Skeletal muscle satellite cell (primary cell): ENCODE measurements around the gene APLNR.

Experiments
- H3K27me3 ChIP-seq: 2 replicates; pipeline ENCODE4 v1.7.0; 2013; ENCODE audit warnings: low read length; ENCODE audit not compliant: control insufficient read depth, insufficient read depth
- H3K36me3 ChIP-seq: 2 replicates; pipeline ENCODE4 v1.7.0; 2013; ENCODE audit warnings: mild to moderate bottlenecking, control low read depth, low read length; ENCODE audit not compliant: insufficient read depth
- H3K4me1 ChIP-seq: 2 replicates; pipeline ENCODE4 v1.7.0; 2013; ENCODE audit warnings: low read length; ENCODE audit not compliant: control insufficient read depth, insufficient read depth
- H3K4me2 ChIP-seq: 2 replicates; pipeline ENCODE4 v1.7.0; 2013; ENCODE audit warnings: mild to moderate bottlenecking, low read length
- H3K4me3 ChIP-seq: 2 replicates; pipeline ENCODE4 v1.7.0; 2013; ENCODE audit warnings: low read length
- H3K9ac ChIP-seq: 2 replicates; pipeline ENCODE4 v1.7.0; 2013; ENCODE audit warnings: mild to moderate bottlenecking, low read depth, low read length, moderate library complexity
- H3K9me3 ChIP-seq: replicated peaks from 2 replicates; pipeline ENCODE4 v1.7.0; 2013; ENCODE audit warnings: mild to moderate bottlenecking, control low read depth, low read length

The APLNR gene

DNA sequence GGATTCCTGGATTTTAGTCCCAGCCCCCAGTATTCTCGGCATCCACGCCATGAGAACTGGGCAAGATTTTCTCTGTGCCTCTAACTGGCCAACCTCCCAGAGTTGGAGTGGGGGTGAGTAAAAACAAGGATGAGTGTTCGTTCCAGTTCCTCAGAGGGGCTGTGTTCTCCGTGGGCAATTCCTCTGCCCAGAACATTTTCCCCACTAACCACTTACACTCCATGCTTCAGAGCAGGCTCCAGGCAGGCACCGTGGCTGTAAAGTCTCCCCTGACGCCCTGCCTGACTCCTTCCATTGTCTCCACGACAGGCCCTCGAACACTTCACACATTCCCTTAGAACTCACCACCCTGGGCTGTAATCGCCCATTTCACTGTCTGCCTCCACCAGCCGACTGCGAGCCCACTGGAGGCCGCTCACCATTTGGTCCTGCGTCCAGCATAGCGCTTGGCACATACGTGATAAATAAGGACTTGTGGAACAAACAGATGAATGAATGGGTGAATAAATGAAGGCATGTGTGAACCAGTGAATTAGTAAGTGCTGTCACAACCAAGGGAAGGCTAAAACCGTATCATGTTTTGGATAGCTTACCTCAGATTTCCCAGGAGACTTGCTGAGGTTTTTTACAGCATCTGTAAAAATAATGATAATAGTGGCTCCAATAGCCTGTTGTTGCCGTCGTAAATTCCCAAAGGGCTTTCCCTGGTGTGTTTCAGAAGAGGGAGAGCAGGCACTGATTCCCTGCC is 6.1 kb downstream of the APLNR start:
- H3K36me3 ChIP-seq, result no peaks in the 10 kb centered on the region
- peaks cover 41% of the 10 kb centered on the region for H3K27me3 ChIP-seq

GRCh38 chr11:57230316-57230715 is 6.7 kb downstream of the APLNR start:
- H3K4me1 ChIP-seq, result peaks cover 16% of the 10 kb centered on the region
- H3K9ac ChIP-seq, result no peak overlapping the region
- H3K4me2 ChIP-seq, result no peak overlapping the region
- no peaks in the 10 kb centered on the region for H3K36me3 ChIP-seq
- H3K27me3 ChIP-seq, result peaks cover 35% of the 10 kb centered on the region
- H3K4me3 ChIP-seq, result no peak overlapping the region
- no peaks in the 10 kb centered on the region for H3K9me3 ChIP-seq

More for the DNA sequence above, 6.1 kb downstream of the APLNR start:
- Histone ChIP-seq H3K4me1 (peaks cover 16% of the 10 kb centered on the region), H3K9me3 (no peaks in the 10 kb centered on the region), H3K4me3 (no peak overlapping the region), H3K9ac (no peak overlapping the region), H3K4me2 (no peak overlapping the region)

DNA sequence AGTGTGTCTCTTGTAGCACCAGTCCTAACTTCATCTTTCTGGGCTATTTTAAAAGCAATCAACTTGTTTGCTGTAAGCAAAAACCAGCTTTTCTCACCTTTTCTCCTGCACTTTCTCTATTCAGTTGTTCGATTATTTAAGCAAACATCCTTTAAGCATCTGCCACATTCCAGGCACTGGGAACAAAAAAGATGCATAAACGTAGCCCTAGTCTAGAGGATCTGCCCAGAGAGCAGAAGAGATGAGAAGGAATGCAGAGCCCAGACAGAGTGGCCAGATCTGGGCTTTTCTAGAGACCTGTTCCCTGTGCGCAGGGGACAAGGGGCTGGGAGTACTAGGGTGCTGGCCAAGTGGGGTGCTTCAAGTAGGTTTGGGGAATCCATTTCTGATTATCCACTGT is 8.4 kb downstream of the APLNR start:
- Histone ChIP-seq H3K4me3 (no peak overlapping the region), H3K27me3 (peaks cover 29% of the 10 kb centered on the region), H3K36me3 (no peaks in the 10 kb centered on the region)

GRCh38 chr11:57224537-57224936 is 12.5 kb downstream of the APLNR start:
- Histone ChIP-seq H3K27me3 (no peaks in the 10 kb centered on the region), H3K36me3 (no peaks in the 10 kb centered on the region)

More for the DNA sequence above, 8.4 kb downstream of the APLNR start:
- no peaks in the 10 kb centered on the region for H3K9me3 ChIP-seq
- H3K4me1 ChIP-seq, result peaks cover 28% of the 10 kb centered on the region
- no peak overlapping the region for H3K9ac ChIP-seq
- no peak overlapping the region for H3K4me2 ChIP-seq

DNA sequence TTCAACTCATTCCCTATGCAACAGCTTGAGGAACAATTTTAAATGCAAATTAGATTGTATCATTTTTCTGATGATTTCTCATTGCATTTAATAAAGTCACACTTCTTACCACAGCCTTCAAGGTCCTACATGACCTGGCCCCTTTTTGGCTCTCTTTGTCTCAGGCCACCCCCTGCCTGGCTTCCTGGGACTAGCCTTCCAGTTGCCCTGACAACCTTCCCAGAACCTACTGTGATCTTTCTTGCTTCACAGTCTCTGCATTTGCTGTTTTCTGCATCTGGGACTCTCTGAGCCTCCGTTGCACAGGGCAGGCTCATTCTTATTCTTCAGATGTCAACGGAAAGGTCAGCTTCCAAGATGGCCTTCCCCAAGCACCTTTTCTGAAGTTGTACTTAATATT is 12.9 kb downstream of the APLNR start:
- Histone ChIP-seq H3K4me1 (peaks cover 27% of the 10 kb centered on the region), H3K36me3 (no peaks in the 10 kb centered on the region), H3K9me3 (no peaks in the 10 kb centered on the region), H3K27me3 (no peaks in the 10 kb centered on the region), H3K4me2 (no peak overlapping the region), H3K9ac (no peak overlapping the region), H3K4me3 (no peak overlapping the region)

More at GRCh38 chr11:57224537-57224936, 12.5 kb downstream of the APLNR start:
- no peak overlapping the region for H3K9ac ChIP-seq
- no peak overlapping the region for H3K4me2 ChIP-seq
- peaks cover 27% of the 10 kb centered on the region for H3K4me1 ChIP-seq
- H3K4me3 ChIP-seq, result no peak overlapping the region
- H3K9me3 ChIP-seq, result no peaks in the 10 kb centered on the region

- no peak overlapping the region for H3K9ac ChIP-seq
- no peaks in the 10 kb centered on the region for H3K36me3 ChIP-seq
- no peak overlapping the region for H3K4me3 ChIP-seq
- no peaks in the 10 kb centered on the region for H3K27me3 ChIP-seq
- H3K9me3 ChIP-seq, result no peaks in the 10 kb centered on the region
- no peak overlapping the region for H3K4me2 ChIP-seq
- H3K4me1 ChIP-seq, result peaks cover 30% of the 10 kb centered on the region
Measured at GRCh38 chr11:57223601-57224000, 13.4 kb downstream of the APLNR start.

- Histone ChIP-seq H3K27me3 (no peaks in the 10 kb centered on the region), H3K4me1 (peaks cover 31% of the 10 kb centered on the region), H3K4me2 (no peak overlapping the region), H3K9ac (no peak overlapping the region), H3K4me3 (no peak overlapping the region), H3K9me3 (no peaks in the 10 kb centered on the region), H3K36me3 (no peaks in the 10 kb centered on the region)
Measured at GRCh38 chr11:57222239-57222638, 14.8 kb downstream of the APLNR start.

GRCh38 chr11:57219021-57219627 is 17.9 kb downstream of the APLNR start:
- H3K9me3 ChIP-seq, result no peaks in the 10 kb centered on the region

GRCh38 chr11:57217053-57217452 is 20.0 kb downstream of the APLNR start:
- H3K36me3 ChIP-seq, result no peaks in the 10 kb centered on the region
- no peak overlapping the region for H3K4me2 ChIP-seq
- no peaks in the 10 kb centered on the region for H3K27me3 ChIP-seq
- no peak overlapping the region for H3K4me3 ChIP-seq
- H3K9me3 ChIP-seq, result no peaks in the 10 kb centered on the region
- H3K9ac ChIP-seq, result no peak overlapping the region
- peaks cover 35% of the 10 kb centered on the region for H3K4me1 ChIP-seq

More at GRCh38 chr11:57219021-57219627, 17.9 kb downstream of the APLNR start:
- Histone ChIP-seq H3K4me1 (peaks cover 34% of the 10 kb centered on the region), H3K36me3 (no peaks in the 10 kb centered on the region), H3K27me3 (no peaks in the 10 kb centered on the region), H3K4me2 (no peak overlapping the region), H3K9ac (no peak overlapping the region), H3K4me3 (no peak overlapping the region)

DNA sequence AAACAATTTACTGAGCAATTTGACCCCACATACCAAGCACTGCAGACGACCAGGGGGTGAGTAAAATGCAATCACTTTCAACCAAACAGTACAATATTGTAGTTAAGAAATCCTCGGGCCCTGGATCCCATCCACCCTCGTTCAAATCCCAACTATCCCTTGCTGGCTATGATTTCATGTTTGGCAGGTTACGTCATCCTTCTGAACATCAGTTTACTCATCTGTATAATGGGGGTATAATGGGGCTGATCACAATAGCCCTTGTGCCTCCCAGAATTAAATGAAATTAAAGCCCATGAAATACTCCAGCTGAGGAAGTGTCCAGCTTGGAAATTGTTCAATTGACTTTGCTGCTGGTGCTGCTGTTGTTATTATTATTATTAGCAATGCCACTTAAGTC is 20.6 kb downstream of the APLNR start:
- Histone ChIP-seq H3K9ac (no peak overlapping the region), H3K27me3 (no peaks in the 10 kb centered on the region), H3K4me3 (no peak overlapping the region), H3K36me3 (no peaks in the 10 kb centered on the region), H3K4me2 (no peak overlapping the region), H3K9me3 (no peaks in the 10 kb centered on the region), H3K4me1 (peaks cover 29% of the 10 kb centered on the region)

DNA sequence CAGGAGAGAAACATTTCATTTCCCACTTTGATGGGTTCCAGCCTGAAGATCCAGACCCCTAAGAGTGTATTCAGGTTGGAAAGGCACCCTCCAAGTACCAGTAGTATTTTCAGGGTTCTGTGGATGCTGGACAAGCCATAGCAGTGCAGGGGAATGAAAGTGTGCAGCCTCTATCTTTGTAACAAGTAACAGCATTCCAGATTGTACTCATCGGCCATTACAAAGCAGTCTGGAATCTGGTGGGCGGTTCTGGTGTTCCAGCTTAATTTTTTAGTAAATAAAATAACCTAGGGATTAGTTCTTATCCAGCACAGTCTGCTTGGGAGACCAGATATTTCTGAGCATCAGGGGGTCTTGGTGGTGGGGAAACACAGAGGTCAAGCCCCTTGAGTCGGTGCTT is 22.6 kb downstream of the APLNR start:
- no peaks in the 10 kb centered on the region for H3K27me3 ChIP-seq
- H3K9ac ChIP-seq, result peak overlapping the region; percentile 20
- H3K4me3 ChIP-seq, result peak overlapping the region; percentile 36
- no peaks in the 10 kb centered on the region for H3K9me3 ChIP-seq
- H3K4me1 ChIP-seq, result peaks cover 29% of the 10 kb centered on the region
- H3K4me2 ChIP-seq, result peak overlapping the region; percentile 67
- H3K36me3 ChIP-seq, result no peaks in the 10 kb centered on the region

GRCh38 chr11:57214098-57214417 is 23.0 kb downstream of the APLNR start:
- H3K27me3 ChIP-seq, result no peaks in the 10 kb centered on the region
- H3K4me2 ChIP-seq, result peak overlapping the region; percentile 67
- peaks cover 29% of the 10 kb centered on the region for H3K4me1 ChIP-seq
- no peaks in the 10 kb centered on the region for H3K9me3 ChIP-seq
- H3K4me3 ChIP-seq, result peak overlapping the region; percentile 36
- H3K9ac ChIP-seq, result no peak overlapping the region
- no peaks in the 10 kb centered on the region for H3K36me3 ChIP-seq
